Transverse colon (tissue), 3 donors: ENCODE data around the gene UBAC2.

Source experiments
- CTCF ChIP-seq, 5 experiments: fragments of 200-600 bp in 3 of 5; fragments of 450-650 bp in 2 of 5; sonication (generic) in 3 of 5; IDR thresholded peaks; 1 replicate in 2 of 5; 2 replicates in 3 of 5; pipeline ENCODE4 v1.5.1; 2016 to 2017; ENCODE audit warnings: antibody characterized with exemption in 5 of 5, inconsistent platforms in 3 of 5, mild to moderate bottlenecking in 2 of 5, moderate library complexity in 1 of 5
- EP300 ChIP-seq: sonication (generic); formaldehyde crosslinking; IDR thresholded peaks from one replicate; pipeline ENCODE4 v1.6.1; 2017; ENCODE audit warnings: antibody characterized with exemption, low read depth
- POLR2A ChIP-seq: fragments of 450-650 bp; IDR thresholded peaks from one replicate; pipeline ENCODE4 v1.6.1; 2016; ENCODE audit warnings: antibody characterized with exemption, mild to moderate bottlenecking, moderate library complexity

DNA sequence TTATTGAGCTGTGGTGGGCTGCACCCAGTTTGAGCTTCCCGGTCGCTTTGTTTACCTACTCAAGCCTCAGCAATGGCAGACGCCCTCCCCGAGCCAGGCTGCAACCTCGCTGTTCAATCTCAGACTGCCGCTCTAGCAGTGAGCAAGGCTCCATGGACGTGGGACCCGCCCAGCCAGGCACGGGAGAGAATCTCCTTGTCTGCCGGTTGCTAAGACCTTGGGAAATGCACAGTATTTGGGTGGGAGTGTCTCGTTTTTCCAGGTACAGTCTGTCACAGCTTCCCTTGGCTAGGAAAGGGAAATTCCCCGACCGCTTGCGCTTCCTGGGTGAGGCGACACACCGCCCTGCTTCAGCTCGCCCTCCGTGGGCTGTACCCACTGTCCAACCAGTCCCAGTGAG is 27.7 kb upstream of the UBAC2 start:
- TF ChIP-seq CTCF (IDR thresholded peaks at IDR 0.05) (no peak), EP300 (no peak), POLR2A (no peak)
